Stimulated activated CD4-positive, alpha-beta T cell treated with anti-CD3 and anti-CD28 coated beads, Interleukin-12 subunit alpha, Interleukin-12 subunit beta, amount 100 ng/mL, for 48 hours (primary cell): ENCODE results near the gene CELF4.

Experiments
- DNase-seq, 3 donors: peaks; one replicate each; pipeline ENCODE4 v3.0.0-alpha.2; 2020; ENCODE audit warnings: low read depth in 2 of 3, low spot score in 1 of 3

The CELF4 gene

GRCh38 chr18:37244618-37245017, 321.0 kb downstream of the CELF4 start:
- DNase-seq = no peak

DNA sequence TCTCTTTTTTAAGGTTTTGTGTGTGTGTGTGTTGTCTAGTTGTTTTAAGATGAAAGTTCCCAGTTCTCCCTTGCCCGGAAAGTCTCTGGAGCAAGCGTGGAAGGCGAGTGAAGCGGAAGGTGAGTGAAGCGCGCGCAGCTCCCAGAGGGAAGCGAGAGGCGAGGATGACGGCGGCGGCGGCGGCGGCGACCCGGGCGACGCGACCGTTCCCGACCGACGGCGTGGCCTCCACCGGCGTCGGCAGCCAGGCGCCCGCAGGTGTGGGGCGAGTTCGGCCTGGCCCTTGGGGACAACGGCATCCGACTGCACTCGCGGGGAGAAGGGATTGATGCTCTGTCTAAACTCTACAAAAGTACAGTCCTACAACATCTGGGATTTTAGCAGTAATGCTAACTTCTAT, 321.9 kb downstream of the CELF4 start:
- DNase-seq = no peak

- DNase-seq = no peak
Measured at GRCh38 chr18:37242826-37243560, 322.6 kb downstream of the CELF4 start.

GRCh38 chr18:37242091-37242490, 323.5 kb downstream of the CELF4 start:
- DNase-seq = no peak

DNA sequence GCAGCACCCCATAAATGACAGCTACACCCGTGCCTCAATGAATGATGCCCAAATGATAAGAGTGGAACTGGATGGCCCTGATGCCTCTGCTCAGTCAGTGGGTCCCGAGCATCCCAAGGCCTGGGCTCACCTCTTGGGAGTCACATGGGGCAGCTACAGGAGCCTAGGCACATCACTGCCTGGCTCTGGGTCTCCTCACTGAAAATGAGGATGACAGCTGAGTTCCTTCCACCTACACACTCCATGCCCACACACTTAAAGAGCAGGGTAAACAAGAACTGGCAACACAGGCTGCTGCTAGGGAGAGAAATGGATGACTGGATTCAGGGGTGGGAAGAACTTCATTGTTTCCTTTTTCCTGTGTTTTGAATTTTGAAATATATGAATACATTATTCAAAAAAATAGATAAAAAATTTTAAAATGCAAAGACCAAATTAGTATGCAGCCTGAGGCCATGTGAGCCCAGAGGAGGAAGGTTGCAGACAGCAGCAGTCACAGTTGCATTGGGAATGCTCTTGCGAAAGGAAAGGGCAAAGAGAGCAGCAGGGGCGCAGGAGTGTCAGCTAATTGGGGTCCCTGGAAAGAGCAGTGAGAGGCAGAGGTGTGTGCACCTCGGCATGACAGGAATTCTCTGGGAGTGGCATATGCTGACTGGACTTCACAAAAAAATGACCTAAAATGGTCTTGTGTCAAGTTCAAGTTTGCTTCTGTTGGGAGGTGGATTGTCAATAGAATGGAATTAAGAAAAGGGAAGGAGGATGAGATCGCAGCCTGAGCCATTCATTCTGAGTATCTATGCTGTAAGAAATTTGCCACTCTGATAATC, 327.1 kb downstream of the CELF4 start:
- DNase-seq = no peak

DNA sequence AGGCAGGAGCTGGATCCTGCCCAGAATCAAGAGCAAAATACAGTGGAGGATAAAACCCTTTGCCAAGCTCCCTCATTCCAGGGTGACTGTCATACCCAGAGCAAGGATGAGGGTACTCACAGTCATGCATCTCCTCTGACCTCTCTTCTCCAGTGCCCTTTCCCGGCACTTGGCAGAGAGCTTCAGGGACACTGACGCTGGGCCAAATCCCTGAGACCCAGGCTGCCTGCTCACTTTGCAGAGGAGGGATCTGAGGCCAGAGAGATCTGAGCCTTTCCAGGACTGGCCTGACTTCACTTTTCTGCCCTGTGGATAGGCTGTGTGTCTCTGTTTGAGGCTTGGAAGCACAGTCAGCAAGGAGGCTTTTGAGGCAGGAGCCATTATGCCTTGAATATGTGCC, 330.0 kb downstream of the CELF4 start:
- DNase-seq = no peak

- DNase-seq = no peak
Measured at GRCh38 chr18:37231251-37231650, 334.3 kb downstream of the CELF4 start.

DNA sequence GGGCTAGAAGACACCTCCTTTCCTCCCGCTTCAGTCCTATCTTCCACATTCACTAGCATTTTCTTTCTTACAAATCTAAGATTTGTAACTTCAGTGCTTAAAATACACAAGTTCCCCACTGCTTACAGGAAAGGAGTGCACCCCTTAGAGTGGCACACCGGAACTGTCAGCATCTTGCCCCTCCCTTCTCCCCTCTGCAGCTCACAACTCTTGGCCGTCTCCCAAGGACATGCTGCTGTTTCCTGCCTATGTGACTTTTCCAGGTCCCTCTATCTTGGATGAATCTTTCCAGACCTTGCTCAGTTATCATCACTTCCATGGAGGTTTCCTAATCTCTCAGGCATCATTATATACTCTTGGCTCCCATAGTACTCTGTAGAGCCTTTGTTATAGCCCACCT, 334.8 kb downstream of the CELF4 start:
- DNase-seq = no peak

GRCh38 chr18:37225279-37225678, 340.3 kb downstream of the CELF4 start:
- no peak for DNase-seq

DNA sequence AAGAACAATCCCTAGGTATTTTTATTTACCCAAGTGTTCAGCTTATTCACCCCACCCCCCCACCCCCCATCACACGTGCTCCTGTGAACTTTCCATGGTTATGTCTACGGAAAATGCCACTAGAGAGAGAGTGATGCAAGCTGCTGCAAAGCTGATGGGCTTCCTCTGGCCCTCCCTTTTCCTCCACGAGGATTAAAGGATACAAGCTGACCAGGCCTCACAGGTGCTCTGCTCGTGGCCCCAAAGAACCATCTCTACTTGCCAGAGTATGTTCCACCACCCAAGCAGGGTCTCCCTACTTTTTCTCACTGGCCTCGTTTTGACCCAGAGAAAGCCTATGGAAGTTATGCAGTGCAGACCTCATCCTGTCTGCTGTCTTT, 342.6 kb downstream of the CELF4 start:
- DNase-seq = no peak

GRCh38 chr18:37222354-37222998, 343.1 kb downstream of the CELF4 start:
- no peak for DNase-seq

- DNase-seq = no peak
Measured at GRCh38 chr18:37219257-37219656, 346.3 kb downstream of the CELF4 start.

DNA sequence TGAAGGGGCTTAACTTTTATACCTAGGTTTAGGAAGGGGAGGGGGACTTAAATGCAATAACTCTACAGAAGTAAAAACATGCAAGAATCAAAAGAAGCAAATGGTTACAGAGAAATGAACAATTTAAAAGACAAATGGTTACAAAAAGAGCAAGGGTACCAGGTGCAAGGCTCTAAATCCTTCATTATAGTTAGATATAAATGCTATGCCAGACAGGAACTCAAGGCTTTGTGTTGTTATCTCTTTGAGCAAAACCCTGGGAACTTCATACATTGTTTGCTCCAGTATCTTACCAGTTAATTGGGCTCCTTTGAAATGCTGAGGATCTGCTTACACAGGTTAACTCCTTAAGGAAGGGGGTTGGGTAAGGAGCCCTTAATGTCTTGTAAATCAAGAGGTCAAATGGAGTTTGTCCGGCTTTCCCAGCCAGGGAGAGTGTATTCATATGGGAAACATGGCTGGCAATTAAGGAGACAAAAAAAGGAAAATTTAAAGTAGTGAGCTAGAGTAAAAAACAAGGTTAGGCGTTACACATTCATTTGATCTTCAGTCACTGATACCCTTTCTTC, 347.5 kb downstream of the CELF4 start:
- DNase-seq = no peak

DNA sequence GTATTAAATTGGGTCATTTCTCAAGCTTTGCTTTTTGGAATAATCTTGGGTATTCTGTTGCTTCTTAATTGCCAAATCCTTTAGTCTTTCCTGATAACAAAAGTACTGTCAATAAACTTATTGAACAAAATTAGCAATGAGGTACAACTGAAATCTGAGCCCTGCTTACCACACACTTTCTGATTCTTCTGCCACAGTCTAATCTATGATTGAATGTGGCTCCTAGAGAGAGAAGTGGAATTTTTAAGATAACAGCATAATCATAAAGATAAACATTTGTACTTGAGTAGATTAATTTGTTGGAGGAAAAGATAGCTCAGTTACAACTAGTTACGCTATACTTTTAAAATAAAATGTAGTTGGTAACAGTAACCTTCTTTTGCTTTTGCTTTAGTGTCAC, 354.8 kb downstream of the CELF4 start:
- DNase-seq = no peak

DNA sequence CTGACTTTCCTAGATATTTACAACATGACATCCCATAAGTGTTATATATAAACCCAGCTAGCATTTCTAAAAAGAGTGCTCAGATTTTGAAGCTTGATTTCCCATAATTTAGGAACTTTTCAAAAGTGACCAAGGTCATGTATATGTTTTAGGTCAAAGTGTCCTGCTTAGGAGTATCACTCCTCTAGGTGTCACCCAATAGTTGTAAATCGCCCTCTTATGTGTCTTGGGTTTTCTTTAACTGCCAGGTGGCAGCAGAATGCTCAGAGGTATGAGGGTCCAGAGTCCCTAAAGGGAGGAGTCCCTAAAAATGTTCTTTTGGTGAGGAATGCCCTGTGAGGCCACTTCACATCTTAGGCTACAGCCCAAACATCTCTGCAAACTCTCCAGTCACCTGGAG, 358.3 kb downstream of the CELF4 start:
- DNase-seq = no peak

- DNase-seq = no peak
Measured at GRCh38 chr18:37199741-37200140, 365.9 kb downstream of the CELF4 start.
